Esophagus squamous epithelium (tissue), 4 donors: ENCODE data around the gene BLTP2.

Experiments
- POLR2A ChIP-seq, 4 donors: fragments of 450-650 bp; IDR thresholded peaks; one replicate each; pipeline ENCODE4 v1.6.1; 2017; ENCODE audit warnings: antibody characterized with exemption in 4 of 4, mild to moderate bottlenecking in 4 of 4, moderate library complexity in 3 of 4
- TF ChIP-seq, protein P1 (sequence below), 6 experiments: fragments of 450-650 bp in 4 of 6; fragments of 200-600 bp in 2 of 6; sonication (generic) in 2 of 6; IDR thresholded peaks; one replicate each; pipeline ENCODE4 v1.5.1; 2016 to 2019; ENCODE audit warnings: antibody characterized with exemption in 6 of 6, mild to moderate bottlenecking in 4 of 6, moderate library complexity in 4 of 6

DNA sequence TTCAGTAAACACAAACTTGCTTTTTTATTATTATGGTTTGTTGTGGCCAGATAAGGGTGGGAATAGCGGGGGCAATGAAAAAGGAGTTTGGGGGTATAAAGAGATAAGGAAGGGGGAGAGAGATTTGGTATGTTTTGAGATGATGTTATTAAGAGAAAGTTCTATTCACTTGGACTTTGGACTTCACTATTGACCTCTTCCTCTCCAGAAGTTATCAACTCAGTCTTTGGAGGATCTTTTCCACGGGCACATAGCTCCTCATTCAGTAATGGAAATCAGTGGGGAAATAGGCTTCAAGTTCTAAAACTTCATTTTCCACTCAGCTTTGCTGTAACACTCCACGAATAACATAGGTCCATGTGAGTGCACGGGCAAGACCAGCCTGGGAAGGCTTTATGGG lies 43.5 kb upstream of the BLTP2 start:
- TF ChIP-seq, protein P1, sequence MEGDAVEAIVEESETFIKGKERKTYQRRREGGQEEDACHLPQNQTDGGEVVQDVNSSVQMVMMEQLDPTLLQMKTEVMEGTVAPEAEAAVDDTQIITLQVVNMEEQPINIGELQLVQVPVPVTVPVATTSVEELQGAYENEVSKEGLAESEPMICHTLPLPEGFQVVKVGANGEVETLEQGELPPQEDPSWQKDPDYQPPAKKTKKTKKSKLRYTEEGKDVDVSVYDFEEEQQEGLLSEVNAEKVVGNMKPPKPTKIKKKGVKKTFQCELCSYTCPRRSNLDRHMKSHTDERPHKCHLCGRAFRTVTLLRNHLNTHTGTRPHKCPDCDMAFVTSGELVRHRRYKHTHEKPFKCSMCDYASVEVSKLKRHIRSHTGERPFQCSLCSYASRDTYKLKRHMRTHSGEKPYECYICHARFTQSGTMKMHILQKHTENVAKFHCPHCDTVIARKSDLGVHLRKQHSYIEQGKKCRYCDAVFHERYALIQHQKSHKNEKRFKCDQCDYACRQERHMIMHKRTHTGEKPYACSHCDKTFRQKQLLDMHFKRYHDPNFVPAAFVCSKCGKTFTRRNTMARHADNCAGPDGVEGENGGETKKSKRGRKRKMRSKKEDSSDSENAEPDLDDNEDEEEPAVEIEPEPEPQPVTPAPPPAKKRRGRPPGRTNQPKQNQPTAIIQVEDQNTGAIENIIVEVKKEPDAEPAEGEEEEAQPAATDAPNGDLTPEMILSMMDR (IDR thresholded peaks at IDR 0.05): no peak
- no peak for TF ChIP-seq POLR2A (IDR thresholded peaks at IDR 0.05)
